ENCODE data around the gene ALDH1A2. TPM values are rescaled to one million over a fixed set of nuclear protein-coding genes. Genes with fewer than 3 reads are reported as not detected.

Gene ALDH1A2
- polyA plus RNA-seq, 1 of the 3 experiments (the other 2 are of a cell fraction), result not detected

DNA sequence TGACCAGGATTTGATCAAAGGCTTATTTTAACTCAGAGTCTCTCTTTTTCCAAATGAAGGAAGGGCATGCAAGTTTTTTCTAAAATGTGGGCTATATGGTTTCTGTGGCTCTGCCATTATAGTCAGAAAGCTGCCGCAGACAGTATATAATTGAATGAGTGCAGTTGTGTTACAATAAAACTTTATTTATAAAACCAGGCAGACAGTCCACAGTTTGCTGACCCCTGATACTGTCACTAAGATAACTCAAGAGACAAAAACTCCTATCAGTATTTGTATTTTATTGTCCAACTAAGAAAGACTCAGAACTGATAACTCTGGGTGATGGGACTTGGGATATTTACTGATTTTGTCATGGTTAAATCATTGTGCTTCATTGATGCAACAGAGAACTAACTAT lies 4.9 kb downstream of the ALDH1A2 start (continued):
- TF ChIP-seq ZBTB33 (IDR thresholded peaks at IDR 0.05; ENCODE audit: borderline replicate concordance, low read depth), result no peak
- no peak for TF ChIP-seq MEF2A (IDR thresholded peaks at IDR 0.05; ENCODE audit: borderline replicate concordance, low read depth)
- no peak for TF ChIP-seq NRF1 (IDR thresholded peaks at IDR 0.05; ENCODE audit: low read depth, low read length)

DNA sequence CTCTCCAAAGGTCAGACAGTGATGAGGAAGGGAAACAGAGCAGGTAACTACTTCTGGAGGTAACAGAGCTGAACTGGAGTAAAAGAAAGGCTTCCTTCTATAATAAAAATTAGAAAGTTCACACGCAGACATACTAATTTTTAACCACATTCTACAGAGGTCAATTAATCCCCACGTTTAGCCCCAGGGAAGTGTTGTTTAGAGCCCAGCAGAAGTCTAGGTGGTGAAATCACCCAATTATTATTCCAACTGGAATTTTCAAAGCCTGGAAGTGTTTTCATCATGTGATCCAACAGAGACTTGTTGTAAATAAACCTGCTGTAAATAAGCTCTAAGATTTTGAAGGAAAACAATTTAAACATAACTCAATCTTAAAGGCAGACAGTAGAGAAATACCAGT lies 6.8 kb downstream of the ALDH1A2 start:
- H2AFZ ChIP-seq (ENCODE audit: low read depth), result no peak overlapping the region
- POLR2A ChIA-PET, result no interaction called here
- CTCF ChIA-PET, result interaction anchor here (1.0 to 2.4 kb wide), 5 partner anchors 11 to 308 kb away, joined by 3 to 18 read pairs (median 5); no protein-coding TSS in a partner anchor
- 26% methylated on average over 2 of the region's 2 CpGs for WGBS (ENCODE audit: low lambda C conversion rate)
- 0 out of 2 replicates have a peak, but pooled peaks cover 7% of the 10 kb centered on the region for H3K27me3 ChIP-seq (ENCODE audit: insufficient read depth)
- no peaks in the 10 kb centered on the region for H3K79me2 ChIP-seq (ENCODE audit: insufficient read depth)
- H3K9me3 ChIP-seq, result no peaks in the 10 kb centered on the region
- no peaks in the 10 kb centered on the region; a peak in 1 of 4 replicates for H3K4me1 ChIP-seq (ENCODE audit: control insufficient read depth in 1 of 2, insufficient read depth in 2 of 2, low read depth in 1 of 2, low read length in 1 of 2)
- no peaks in the 10 kb centered on the region for H4K20me1 ChIP-seq (ENCODE audit: insufficient read depth)
- no peaks in the 10 kb centered on the region for H3K9me2 ChIP-seq
- no peak overlapping the region for H3K4me2 ChIP-seq
- no peak for TF ChIP-seq REST (IDR thresholded peaks at IDR 0.05; ENCODE audit: low read depth, low read length)
- no peak for TF ChIP-seq TCF12 (IDR thresholded peaks at IDR 0.05)
- TF ChIP-seq FOXJ3 (CRISPR knock-in tag; IDR thresholded peaks at IDR 0.05), result no peak
- TF ChIP-seq, protein P1, sequence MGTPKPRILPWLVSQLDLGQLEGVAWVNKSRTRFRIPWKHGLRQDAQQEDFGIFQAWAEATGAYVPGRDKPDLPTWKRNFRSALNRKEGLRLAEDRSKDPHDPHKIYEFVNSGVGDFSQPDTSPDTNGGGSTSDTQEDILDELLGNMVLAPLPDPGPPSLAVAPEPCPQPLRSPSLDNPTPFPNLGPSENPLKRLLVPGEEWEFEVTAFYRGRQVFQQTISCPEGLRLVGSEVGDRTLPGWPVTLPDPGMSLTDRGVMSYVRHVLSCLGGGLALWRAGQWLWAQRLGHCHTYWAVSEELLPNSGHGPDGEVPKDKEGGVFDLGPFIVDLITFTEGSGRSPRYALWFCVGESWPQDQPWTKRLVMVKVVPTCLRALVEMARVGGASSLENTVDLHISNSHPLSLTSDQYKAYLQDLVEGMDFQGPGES (IDR thresholded peaks at IDR 0.05; ENCODE audit: low read depth, low read length), result no peak
- no peak for TF ChIP-seq GABPA (IDR thresholded peaks at IDR 0.05; ENCODE audit: low read depth)
- TF ChIP-seq FOSL2 (IDR thresholded peaks at IDR 0.05; ENCODE audit: borderline replicate concordance, low read depth), result no peak
- no peak for TF ChIP-seq RFX5 (IDR thresholded peaks at IDR 0.05; ENCODE audit: low read length)
- no peak for TF ChIP-seq MEF2A (IDR thresholded peaks at IDR 0.05; ENCODE audit: borderline replicate concordance, low read depth)
- TF ChIP-seq, protein P2, sequence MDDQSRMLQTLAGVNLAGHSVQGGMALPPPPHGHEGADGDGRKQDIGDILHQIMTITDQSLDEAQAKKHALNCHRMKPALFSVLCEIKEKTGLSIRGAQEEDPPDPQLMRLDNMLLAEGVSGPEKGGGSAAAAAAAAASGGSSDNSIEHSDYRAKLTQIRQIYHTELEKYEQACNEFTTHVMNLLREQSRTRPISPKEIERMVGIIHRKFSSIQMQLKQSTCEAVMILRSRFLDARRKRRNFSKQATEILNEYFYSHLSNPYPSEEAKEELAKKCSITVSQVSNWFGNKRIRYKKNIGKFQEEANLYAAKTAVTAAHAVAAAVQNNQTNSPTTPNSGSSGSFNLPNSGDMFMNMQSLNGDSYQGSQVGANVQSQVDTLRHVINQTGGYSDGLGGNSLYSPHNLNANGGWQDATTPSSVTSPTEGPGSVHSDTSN (IDR thresholded peaks at IDR 0.05), result no peak
- no peak for TF ChIP-seq JUND (IDR thresholded peaks at IDR 0.05)
- TF ChIP-seq, protein P3, sequence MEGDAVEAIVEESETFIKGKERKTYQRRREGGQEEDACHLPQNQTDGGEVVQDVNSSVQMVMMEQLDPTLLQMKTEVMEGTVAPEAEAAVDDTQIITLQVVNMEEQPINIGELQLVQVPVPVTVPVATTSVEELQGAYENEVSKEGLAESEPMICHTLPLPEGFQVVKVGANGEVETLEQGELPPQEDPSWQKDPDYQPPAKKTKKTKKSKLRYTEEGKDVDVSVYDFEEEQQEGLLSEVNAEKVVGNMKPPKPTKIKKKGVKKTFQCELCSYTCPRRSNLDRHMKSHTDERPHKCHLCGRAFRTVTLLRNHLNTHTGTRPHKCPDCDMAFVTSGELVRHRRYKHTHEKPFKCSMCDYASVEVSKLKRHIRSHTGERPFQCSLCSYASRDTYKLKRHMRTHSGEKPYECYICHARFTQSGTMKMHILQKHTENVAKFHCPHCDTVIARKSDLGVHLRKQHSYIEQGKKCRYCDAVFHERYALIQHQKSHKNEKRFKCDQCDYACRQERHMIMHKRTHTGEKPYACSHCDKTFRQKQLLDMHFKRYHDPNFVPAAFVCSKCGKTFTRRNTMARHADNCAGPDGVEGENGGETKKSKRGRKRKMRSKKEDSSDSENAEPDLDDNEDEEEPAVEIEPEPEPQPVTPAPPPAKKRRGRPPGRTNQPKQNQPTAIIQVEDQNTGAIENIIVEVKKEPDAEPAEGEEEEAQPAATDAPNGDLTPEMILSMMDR (IDR thresholded peaks at IDR 0.05), result no peak
- TF ChIP-seq ELF1 (IDR thresholded peaks at IDR 0.05), result no peak
- TF ChIP-seq NFIC (IDR thresholded peaks at IDR 0.05; ENCODE audit: borderline replicate concordance), result no peak
- no peaks in the 10 kb centered on the region for H3F3A ChIP-seq (replicated peaks; ENCODE audit: insufficient read depth)
- H3K9ac ChIP-seq, result no peak overlapping the region
- no peak for DNase-seq
- H3K27ac ChIP-seq (ENCODE audit: low read depth in 2 of 2, low read length in 1 of 2), result no peak overlapping the region
- no peaks in the 10 kb centered on the region for H3K36me3 ChIP-seq (replicated peaks in 1 of 2; ENCODE audit: control insufficient read depth in 1 of 2, insufficient read depth in 2 of 2, low read length in 1 of 2)
- no peak overlapping the region for H3K4me3 ChIP-seq (ENCODE audit: low read depth in 2 of 2, low read length in 1 of 2)
